A673 (cell line): Measurements from ENCODE around the gene SRCAP. TPM values are rescaled to one million over a fixed set of nuclear protein-coding genes. Genes with fewer than 3 reads are reported as not detected.
A peak's percentile ranks its signal among the peaks of the same experiment; 100 is the strongest.

Experiments
- BruUV-seq: library from RNA; stranded (reverse); fragments of 400-500 nt; replicated peaks from 2 replicates; lab custom pipeline; 2021; lab: Mats Ljungman, UMichigan
- CTCF ChIA-PET: fragments of 300-600 bp; sonication (Branson Sonifier 250); formaldehyde crosslinking; loops from one replicate; lab custom pipeline; 2022; ENCODE audit warnings: antibody characterized with exemption; lab: Charles Lee
- POLR2A ChIA-PET: fragments of 300-600 bp; sonication (Branson Sonifier 250); formaldehyde crosslinking; loops from one replicate; lab custom pipeline; 2022; ENCODE audit warnings: antibody characterized with exemption; ENCODE audit not compliant: low non-redundant PET; lab: Charles Lee
- DNase-seq: peaks from one replicate; pipeline ENCODE4 v3.0.0-alpha.2; 2015; ENCODE audit warnings: low spot score
- H3K27ac ChIP-seq: fragments of 200-600 bp; sonication (generic); 2 replicates; pipeline ENCODE4 v1.5.1; 2016; ENCODE audit warnings: mixed run types, low read depth, mild to moderate bottlenecking, mixed read lengths, antibody characterized with exemption, low read length; ENCODE audit not compliant: poor library complexity, severe bottlenecking
- H3K27me3 ChIP-seq: fragments of 200-600 bp; sonication (generic); replicated peaks from 2 replicates; pipeline ENCODE4 v1.6.1; 2017; ENCODE audit warnings: mixed run types, low read depth, mild to moderate bottlenecking, mixed read lengths, antibody characterized with exemption, low read length; ENCODE audit not compliant: insufficient read depth, poor library complexity
- H3K36me3 ChIP-seq: fragments of 200-600 bp; sonication (generic); 2 replicates; pipeline ENCODE4 v1.6.1; 2016; ENCODE audit warnings: mixed run types, mild to moderate bottlenecking, mixed read lengths, antibody characterized with exemption, low read length; ENCODE audit not compliant: insufficient read depth, poor library complexity, severe bottlenecking
- H3K4me1 ChIP-seq: fragments of 200-600 bp; sonication (generic); 2 replicates; pipeline ENCODE4 v1.6.1; 2017; ENCODE audit warnings: mixed run types, mild to moderate bottlenecking, mixed read lengths, antibody characterized with exemption, low read length; ENCODE audit not compliant: insufficient read depth, poor library complexity, severe bottlenecking
- H3K4me3 ChIP-seq: fragments of 200-600 bp; sonication (generic); 2 replicates; pipeline ENCODE4 v1.5.1; 2016; ENCODE audit warnings: low read depth, mixed run types, mild to moderate bottlenecking, mixed read lengths, low read length; ENCODE audit not compliant: poor library complexity, severe bottlenecking
- H3K9me3 ChIP-seq: fragments of 200-600 bp; sonication (generic); 2 replicates; pipeline ENCODE4 v1.6.1; 2016; ENCODE audit warnings: mixed run types, low read depth, mild to moderate bottlenecking, mixed read lengths, antibody characterized with exemption, low read length; ENCODE audit not compliant: poor library complexity, severe bottlenecking
- CTCF ChIP-seq: fragments of 300-800, 200-600 bp; sonication (generic); conservative IDR thresholded peaks from 2 replicates; pipeline ENCODE4 v1.5.1; 2017; ENCODE audit warnings: low read depth, mild to moderate bottlenecking, antibody characterized with exemption, low read length, moderate library complexity, mixed read lengths
- EZH2 ChIP-seq: fragments of 200-600 bp; sonication (generic); IDR thresholded peaks from 2 replicates; pipeline ENCODE4 v1.6.1; 2017; ENCODE audit warnings: borderline replicate concordance, low read depth, mild to moderate bottlenecking, mixed read lengths, antibody characterized with exemption, low read length; ENCODE audit not compliant: poor library complexity, severe bottlenecking
- intact Hi-C: fragments of 100-400 bp; cut with micrococcal nuclease; formaldehyde crosslinking; loops from one replicate; pipeline ENCODE4 v1.10.0; 2022; ENCODE audit not compliant: unreplicated experiment
- total RNA-seq: library from RNA; stranded (reverse); gene quantifications from 2 replicates; pipeline ENCODE4 v1.2.3, GENCODE V29; 2021

The SRCAP gene
- total RNA-seq, 1 experiment from 2014 or later, result 104 TPM

GRCh38 chr16:30775131-30775391 lies 76.1 kb downstream of the SRCAP start:
- CTCF ChIA-PET, result no interaction called here
- Histone ChIP-seq H3K4me3 (peak overlapping the region; percentile 72), H3K4me1 (peaks cover 4% of the 10 kb centered on the region), H3K27ac (peak overlapping the region; percentile 90), H3K9me3 (no peaks in the 10 kb centered on the region), H3K36me3 (peaks cover 39% of the 10 kb centered on the region), H3K27me3 (no peaks in the 10 kb centered on the region)
- no TSS peak for BruUV-seq
- no peak for DNase-seq
- POLR2A ChIA-PET, result interaction anchor here (0.7 kb wide), 1 partner anchor 18 kb away, joined by 3 read pairs; no protein-coding TSS in a partner anchor
- intact Hi-C loops, result loop anchor here (5.0 kb wide), 1 partner anchor 147 kb away; the partner anchor contains the start of gene FBXL19
- TF ChIP-seq CTCF (no peak), EZH2 (no peak)

GRCh38 chr16:30775392-30776188 lies 76.6 kb downstream of the SRCAP start:
- peaks cover 34% of the 10 kb centered on the region for H3K36me3 ChIP-seq
- BruUV-seq, result no TSS peak
- ChIA-PET POLR2A (interaction anchor here (0.6 to 0.7 kb wide), 3 partner anchors 18 to 106 kb away, joined by 3 to 12 read pairs (median 3); no protein-coding TSS in a partner anchor), CTCF (no interaction called here)
- intact Hi-C loops, result loop anchor here (5.0 kb wide), 1 partner anchor 147 kb away; the partner anchor contains the start of gene FBXL19
- no peak for TF ChIP-seq CTCF
- TF ChIP-seq EZH2, result no peak
- DNase-seq, result peak; percentile 89
- H3K27ac ChIP-seq, result peak overlapping the region; percentile 90
- no peaks in the 10 kb centered on the region for H3K9me3 ChIP-seq
- H3K4me3 ChIP-seq, result peak overlapping the region; percentile 72
- peaks cover 4% of the 10 kb centered on the region for H3K4me1 ChIP-seq
- no peaks in the 10 kb centered on the region for H3K27me3 ChIP-seq

GRCh38 chr16:30777591-30778297 lies 78.8 kb downstream of the SRCAP start:
- Histone ChIP-seq H3K36me3 (peaks cover 28% of the 10 kb centered on the region), H3K9me3 (no peaks in the 10 kb centered on the region), H3K27ac (peak overlapping the region; percentile 17), H3K27me3 (no peaks in the 10 kb centered on the region), H3K4me1 (peaks cover 4% of the 10 kb centered on the region), H3K4me3 (no peak overlapping the region)
- POLR2A ChIA-PET, result interaction anchor here (0.6 kb wide), 1 partner anchor 164 kb away, joined by 3 read pairs; no protein-coding TSS in a partner anchor
- TF ChIP-seq EZH2 (no peak), CTCF (no peak)
- intact Hi-C loops, result loop anchor here (5.0 kb wide), 1 partner anchor 145 kb away; the partner anchor contains the start of gene FBXL19
- BruUV-seq, result no TSS peak
- CTCF ChIA-PET, result no interaction called here
- DNase-seq, result no peak
